ENCODE data around the gene VARS2. TPM values are rescaled to one million over a fixed set of nuclear protein-coding genes. Genes with fewer than 3 reads are reported as not detected.

The VARS2 gene
- total RNA-seq, 1 donor from 2014 or later: 79.4 TPM

DNA sequence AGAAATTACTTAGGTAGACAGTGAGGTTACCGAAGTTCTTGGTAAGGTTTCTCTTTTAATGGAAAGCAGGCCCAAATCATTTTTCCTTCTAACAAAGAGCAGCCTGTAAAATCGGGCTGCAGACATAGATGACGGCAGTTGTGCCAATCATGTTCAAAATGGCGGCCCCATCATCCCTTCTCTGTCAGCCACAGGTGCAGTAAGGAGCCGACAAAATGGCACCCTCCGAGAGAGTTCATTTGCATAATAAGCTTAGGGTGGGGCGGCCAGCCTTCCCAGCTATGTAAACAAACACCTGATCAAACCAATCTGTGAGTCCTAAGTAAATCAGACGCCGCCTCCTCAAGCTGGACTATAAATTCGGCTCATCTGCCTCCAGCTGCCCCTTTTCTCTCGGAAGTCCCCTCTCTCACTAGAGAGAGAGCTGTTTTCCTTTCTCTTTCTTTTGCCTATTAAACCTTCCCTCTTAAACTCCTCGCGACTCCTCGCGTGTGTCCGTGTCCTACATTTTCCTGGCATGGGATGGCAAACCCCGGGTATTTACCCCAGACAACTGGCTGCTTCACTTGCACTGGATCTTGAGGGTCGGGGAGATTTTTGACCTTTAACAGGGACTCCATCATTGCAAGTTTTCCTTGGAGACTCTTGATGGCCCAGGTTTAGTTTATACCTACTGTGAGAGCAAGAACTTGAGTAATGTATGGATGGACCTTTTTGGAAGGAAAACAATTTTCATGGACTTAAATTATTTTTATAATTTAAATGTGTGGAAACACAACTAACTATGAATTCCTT is 38.6 kb upstream of the VARS2 start:
- H3K27me3 Mint-ChIP-seq: no peaks in the 10 kb centered on the region
- no peak overlapping the region for H3K4me3 Mint-ChIP-seq
- H3K4me1 Mint-ChIP-seq (ENCODE audit: unreplicated experiment): peaks cover 24% of the 10 kb centered on the region
- H3K27ac Mint-ChIP-seq: no peak overlapping the region
- H3K36me3 Mint-ChIP-seq: peaks cover 5% of the 10 kb centered on the region
- H3K9me3 Mint-ChIP-seq: peaks cover 19% of the 10 kb centered on the region
- TF ChIP-seq CTCF (conservative IDR thresholded peaks at IDR 0.05): no peak
- no peak for DNase-seq (ENCODE audit: extremely low spot score, unreplicated experiment)

DNA sequence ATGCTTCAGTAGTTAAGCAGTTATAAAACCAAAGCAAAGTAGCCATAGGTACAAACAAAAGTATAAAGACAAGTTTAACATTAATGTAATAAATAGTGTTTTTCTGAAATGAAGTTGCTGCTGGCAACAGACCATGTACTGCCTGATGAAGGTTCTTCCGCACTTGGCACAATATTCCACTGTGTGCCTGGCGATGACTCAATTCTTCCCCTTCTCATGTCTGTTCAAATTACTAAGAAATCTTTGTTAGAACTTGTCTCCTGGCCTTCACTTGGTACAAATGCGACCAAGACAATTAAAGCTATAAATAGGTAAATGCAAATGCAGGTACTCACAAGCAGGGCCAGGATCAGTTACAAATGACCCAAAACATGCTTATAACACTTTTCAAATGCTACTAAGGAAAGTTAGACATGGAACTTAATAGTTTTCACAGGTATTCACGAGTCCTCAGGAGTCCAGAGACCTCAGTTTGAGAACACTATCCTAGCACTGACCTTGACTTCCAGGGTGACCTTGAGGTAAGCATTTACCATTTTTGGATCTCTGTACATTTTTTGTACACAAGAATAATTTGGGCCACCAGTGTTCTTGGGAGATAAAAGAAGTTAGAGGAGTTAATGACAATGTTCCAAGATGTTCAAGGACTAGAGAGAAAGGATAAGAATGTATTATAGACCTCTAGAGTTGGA is 37.9 kb upstream of the VARS2 start:
- no peak for DNase-seq (ENCODE audit: extremely low spot score, unreplicated experiment)
- Mint-ChIP-seq H3K4me1 (ENCODE audit: unreplicated experiment) (peaks cover 30% of the 10 kb centered on the region), H3K27ac (no peak overlapping the region), H3K36me3 (peaks cover 5% of the 10 kb centered on the region), H3K27me3 (no peaks in the 10 kb centered on the region), H3K9me3 (peaks cover 13% of the 10 kb centered on the region), H3K4me3 (peak overlapping the region; percentile 15)
- no peak for TF ChIP-seq CTCF (conservative IDR thresholded peaks at IDR 0.05)

GRCh38 chr6:30877419-30878262 is 36.4 kb upstream of the VARS2 start:
- peaks cover 7% of the 10 kb centered on the region for H3K9me3 Mint-ChIP-seq
- no peaks in the 10 kb centered on the region for H3K36me3 Mint-ChIP-seq
- H3K27ac Mint-ChIP-seq: peak overlapping the region; percentile 81
- peak overlapping the region; percentile 77 for H3K4me3 Mint-ChIP-seq
- no peaks in the 10 kb centered on the region for H3K27me3 Mint-ChIP-seq
- peaks cover 44% of the 10 kb centered on the region for H3K4me1 Mint-ChIP-seq (ENCODE audit: unreplicated experiment)
- peak; percentile 92 for TF ChIP-seq CTCF (conservative IDR thresholded peaks at IDR 0.05)
- DNase-seq (ENCODE audit: extremely low spot score, unreplicated experiment): peak; percentile 85

- H3K36me3 Mint-ChIP-seq: no peaks in the 10 kb centered on the region
- TF ChIP-seq CTCF (conservative IDR thresholded peaks at IDR 0.05): no peak
- DNase-seq (ENCODE audit: extremely low spot score, unreplicated experiment): no peak
- H3K9me3 Mint-ChIP-seq: no peaks in the 10 kb centered on the region
- peak overlapping the region; percentile 87 for H3K27ac Mint-ChIP-seq
- H3K27me3 Mint-ChIP-seq: no peaks in the 10 kb centered on the region
- H3K4me1 Mint-ChIP-seq (ENCODE audit: unreplicated experiment): peaks cover 52% of the 10 kb centered on the region
- H3K4me3 Mint-ChIP-seq: peak overlapping the region; percentile 92
Measured at GRCh38 chr6:30879684-30880427, 34.2 kb upstream of the VARS2 start.

DNA sequence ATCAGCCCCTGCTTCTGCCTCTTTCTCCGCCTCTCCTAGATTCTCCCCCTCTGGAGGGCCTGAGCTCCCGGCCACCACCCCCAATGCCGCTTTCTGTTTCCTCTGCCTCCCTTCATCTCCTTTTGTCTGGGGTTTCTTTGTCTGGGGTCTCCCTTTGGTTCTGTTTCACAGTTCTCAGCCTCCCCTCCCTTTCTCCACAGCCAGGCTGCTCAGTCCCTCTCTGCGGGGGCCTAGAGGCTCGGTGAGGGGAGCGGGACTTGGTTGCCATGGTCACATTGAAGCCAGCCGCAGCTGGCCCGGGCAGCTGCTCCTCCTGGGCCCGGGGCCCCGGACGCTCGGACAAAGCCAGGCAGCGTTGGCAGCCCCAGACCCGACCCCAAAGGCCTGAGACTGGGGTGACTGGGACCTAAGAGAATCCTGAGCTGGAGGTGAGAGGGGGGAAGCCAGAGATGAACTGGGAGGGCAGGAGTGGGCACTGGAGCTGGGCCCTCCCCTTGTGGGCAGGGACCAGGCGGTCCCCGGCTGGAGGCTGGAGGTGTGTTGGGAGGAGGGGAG is 33.3 kb upstream of the VARS2 start:
- TF ChIP-seq CTCF (conservative IDR thresholded peaks at IDR 0.05): no peak
- Mint-ChIP-seq H3K9me3 (no peaks in the 10 kb centered on the region), H3K36me3 (peaks cover 5% of the 10 kb centered on the region), H3K27me3 (no peaks in the 10 kb centered on the region), H3K27ac (peak overlapping the region; percentile 97), H3K4me1 (ENCODE audit: unreplicated experiment) (peaks cover 59% of the 10 kb centered on the region), H3K4me3 (peak overlapping the region; percentile 92)
- DNase-seq (ENCODE audit: extremely low spot score, unreplicated experiment): no peak
